HEK293T (cell line): ENCODE measurements around the gene HOXD13.

ENCODE experiments used
- ELF4 ChIP-seq: fragments of 450-650 bp; IDR thresholded peaks from 2 replicates; pipeline ENCODE4 v1.6.1; 2017; ENCODE audit warnings: antibody characterized with exemption
- FOXM1 ChIP-seq: fragments of 450-650 bp; IDR thresholded peaks from 2 replicates; pipeline ENCODE4 v1.6.1; 2017; ENCODE audit warnings: mild to moderate bottlenecking, borderline replicate concordance
- SP1 ChIP-seq: fragments of 450-650 bp; IDR thresholded peaks from 2 replicates; pipeline ENCODE4 v1.6.1; 2017

DNA sequence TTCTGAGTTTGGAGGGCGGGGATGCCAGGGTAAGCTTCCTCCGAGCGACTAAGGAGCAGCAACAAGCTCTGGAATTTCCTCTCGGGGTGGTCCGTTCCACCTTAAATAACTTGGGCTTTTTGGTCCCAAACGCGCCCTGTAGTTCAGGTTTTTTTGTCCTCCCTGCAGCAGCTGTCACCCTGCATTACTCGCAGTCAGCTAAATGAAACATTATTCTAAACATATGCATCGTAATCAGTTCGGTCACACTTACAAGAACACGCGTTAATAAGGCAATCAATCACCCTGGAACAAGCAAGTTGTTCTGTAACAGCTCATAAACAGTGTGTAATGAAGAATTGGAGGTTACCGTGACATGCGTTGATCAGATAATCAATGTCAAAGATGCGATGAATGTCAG lies 17.0 kb upstream of the HOXD13 start:
- TF ChIP-seq SP1 = no peak
- TF ChIP-seq ELF4 = no peak
- no peak for TF ChIP-seq FOXM1
